ENCODE measurements around the gene TBC1D14. TPM values are rescaled to one million over a fixed set of nuclear protein-coding genes. Genes with fewer than 3 reads are reported as not detected.
A peak's percentile ranks its signal among the peaks of the same experiment; 100 is the strongest.

The TBC1D14 gene
- total and polyA plus RNA-seq, 2 of the 4 experiments (the other 2 are of a cell fraction): 31.7 to 40.7 TPM

DNA sequence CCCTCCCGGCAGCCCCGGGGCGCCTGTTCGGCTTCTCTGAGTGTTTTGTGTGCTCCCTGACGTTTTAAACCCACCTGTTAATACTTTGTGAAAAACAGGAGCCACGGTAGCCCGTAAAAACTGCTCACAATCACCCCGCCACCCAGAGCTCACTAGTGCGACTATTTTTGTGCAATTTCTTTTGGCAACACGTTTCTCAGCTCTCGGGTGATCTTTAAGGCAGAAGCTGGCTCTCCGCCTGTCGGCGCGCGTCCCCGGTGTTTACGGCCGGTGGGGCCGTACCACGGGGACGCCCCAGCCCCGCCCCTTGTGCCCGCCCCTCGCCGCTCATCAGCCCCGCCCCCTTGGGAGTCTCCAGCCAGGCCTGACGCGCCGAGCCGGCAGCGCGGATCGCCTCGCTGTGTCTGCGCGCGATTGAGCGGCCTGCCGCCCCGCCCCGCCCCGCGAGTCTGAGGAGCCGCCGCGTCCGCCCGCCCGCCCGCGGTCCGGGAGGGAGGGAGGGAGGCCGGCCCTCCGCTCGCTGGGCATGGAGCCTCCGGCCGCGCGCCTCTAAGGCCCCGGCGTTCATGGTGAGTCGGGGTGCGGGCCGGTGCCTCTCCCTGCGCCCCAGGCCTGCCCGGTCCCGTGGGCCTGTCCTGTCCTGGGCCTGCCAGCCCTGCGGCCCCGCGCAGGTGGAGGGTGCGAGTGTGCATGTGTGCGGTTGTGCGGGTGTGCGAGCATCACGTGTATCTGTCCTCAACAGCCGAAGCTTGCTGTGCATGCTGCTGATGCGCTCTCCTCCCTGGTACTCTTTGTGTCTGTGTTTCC, 77.4 kb downstream of the TBC1D14 start (continued):
- TF ChIP-seq, protein P1, sequence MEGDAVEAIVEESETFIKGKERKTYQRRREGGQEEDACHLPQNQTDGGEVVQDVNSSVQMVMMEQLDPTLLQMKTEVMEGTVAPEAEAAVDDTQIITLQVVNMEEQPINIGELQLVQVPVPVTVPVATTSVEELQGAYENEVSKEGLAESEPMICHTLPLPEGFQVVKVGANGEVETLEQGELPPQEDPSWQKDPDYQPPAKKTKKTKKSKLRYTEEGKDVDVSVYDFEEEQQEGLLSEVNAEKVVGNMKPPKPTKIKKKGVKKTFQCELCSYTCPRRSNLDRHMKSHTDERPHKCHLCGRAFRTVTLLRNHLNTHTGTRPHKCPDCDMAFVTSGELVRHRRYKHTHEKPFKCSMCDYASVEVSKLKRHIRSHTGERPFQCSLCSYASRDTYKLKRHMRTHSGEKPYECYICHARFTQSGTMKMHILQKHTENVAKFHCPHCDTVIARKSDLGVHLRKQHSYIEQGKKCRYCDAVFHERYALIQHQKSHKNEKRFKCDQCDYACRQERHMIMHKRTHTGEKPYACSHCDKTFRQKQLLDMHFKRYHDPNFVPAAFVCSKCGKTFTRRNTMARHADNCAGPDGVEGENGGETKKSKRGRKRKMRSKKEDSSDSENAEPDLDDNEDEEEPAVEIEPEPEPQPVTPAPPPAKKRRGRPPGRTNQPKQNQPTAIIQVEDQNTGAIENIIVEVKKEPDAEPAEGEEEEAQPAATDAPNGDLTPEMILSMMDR (conservative IDR thresholded peaks at IDR 0.05; ENCODE audit: low read depth, low read length): 0 out of 2 replicates have a peak, but pooled peaks have one; percentile 4
- TF ChIP-seq FOS (IDR thresholded peaks at IDR 0.05; ENCODE audit: low read depth, low read length): no peak
